Ureter (tissue), 1 donor: ENCODE measurements around the gene CYFIP1. TPM values are rescaled to one million over a fixed set of nuclear protein-coding genes. Genes with fewer than 3 reads are reported as not detected.
A peak's percentile ranks its signal among the peaks of the same experiment; 100 is the strongest.

ENCODE experiments used
- DNase-seq: peaks from one replicate; pipeline ENCODE4 v3.0.0-alpha.2; 2020; ENCODE audit warnings: low spot score
- total RNA-seq: library from RNA; stranded (reverse); gene quantifications from one replicate; pipeline ENCODE4 v1.2.4, GENCODE V29; 2023
- donor health status: DM: yes; HTN: yes; CAD: no.

The CYFIP1 gene
- total RNA-seq, 1 donor from 2014 or later, result 129 TPM

- DNase-seq, result no peak
Observed at GRCh38 chr15:22918056-22918455, 62.1 kb downstream of the CYFIP1 start.

GRCh38 chr15:22917556-22917955, 62.6 kb downstream of the CYFIP1 start:
- DNase-seq, result no peak

- no peak for DNase-seq
Observed at GRCh38 chr15:22916606-22917350, 63.4 kb downstream of the CYFIP1 start.

DNA sequence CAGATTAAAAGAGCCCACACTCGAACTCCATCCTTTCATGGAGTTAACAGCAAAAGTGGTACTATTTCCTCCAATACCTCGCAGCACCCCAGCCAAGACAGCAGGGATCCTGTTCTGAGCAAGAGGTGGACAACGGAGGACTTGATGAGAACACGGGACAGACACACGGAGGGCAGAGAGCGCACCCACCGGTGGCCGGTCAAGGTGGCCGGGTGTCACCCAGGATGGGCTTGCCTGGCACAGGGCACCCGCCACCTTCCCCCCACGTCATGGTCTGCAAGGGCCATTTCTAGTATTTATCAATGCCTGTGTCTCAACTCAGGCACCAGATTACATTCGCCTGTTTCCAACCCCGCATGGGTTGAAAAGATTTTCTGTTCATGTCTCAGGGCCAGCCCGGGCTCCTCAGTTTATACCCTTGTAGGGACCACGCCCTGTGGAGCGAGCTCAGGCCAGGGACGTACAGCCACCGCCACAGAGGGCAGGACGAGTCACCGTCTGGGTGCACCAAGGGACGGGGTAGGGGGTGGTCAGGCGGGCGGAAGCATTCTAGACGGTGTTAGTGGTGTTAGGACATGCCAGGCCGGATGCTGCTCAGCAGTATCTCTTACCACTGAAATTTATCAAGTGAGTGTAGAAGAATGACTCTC, 64.2 kb downstream of the CYFIP1 start:
- DNase-seq, result no peak

GRCh38 chr15:22913646-22914380, 66.4 kb downstream of the CYFIP1 start:
- no peak for DNase-seq

DNA sequence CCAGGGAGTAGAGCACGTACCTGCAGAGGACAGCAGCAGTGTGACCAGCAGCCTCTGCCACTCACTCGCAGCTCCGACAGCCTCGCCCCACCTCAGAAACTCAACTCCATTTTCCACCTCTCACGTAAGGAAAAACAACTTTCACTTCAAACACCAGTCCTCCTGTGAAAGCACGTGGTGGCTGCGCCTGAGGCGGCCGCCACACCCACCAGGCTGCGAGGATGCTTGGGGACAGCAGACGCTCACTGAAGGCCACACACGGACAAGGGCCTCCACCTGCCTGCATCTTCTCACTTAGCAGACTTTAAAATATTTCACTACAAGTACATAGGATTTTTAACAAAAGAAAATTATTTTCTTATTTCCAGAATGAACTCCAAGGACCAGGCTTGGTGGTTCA, 67.9 kb downstream of the CYFIP1 start:
- DNase-seq, result no peak

- no peak for DNase-seq
Observed at GRCh38 chr15:22911306-22911705, 68.9 kb downstream of the CYFIP1 start.

- DNase-seq, result no peak
Observed at GRCh38 chr15:22908830-22909229, 71.3 kb downstream of the CYFIP1 start.

GRCh38 chr15:22907161-22907950, 72.8 kb downstream of the CYFIP1 start:
- no peak for DNase-seq

- DNase-seq, result no peak
Observed at GRCh38 chr15:22904736-22905135, 75.4 kb downstream of the CYFIP1 start.

DNA sequence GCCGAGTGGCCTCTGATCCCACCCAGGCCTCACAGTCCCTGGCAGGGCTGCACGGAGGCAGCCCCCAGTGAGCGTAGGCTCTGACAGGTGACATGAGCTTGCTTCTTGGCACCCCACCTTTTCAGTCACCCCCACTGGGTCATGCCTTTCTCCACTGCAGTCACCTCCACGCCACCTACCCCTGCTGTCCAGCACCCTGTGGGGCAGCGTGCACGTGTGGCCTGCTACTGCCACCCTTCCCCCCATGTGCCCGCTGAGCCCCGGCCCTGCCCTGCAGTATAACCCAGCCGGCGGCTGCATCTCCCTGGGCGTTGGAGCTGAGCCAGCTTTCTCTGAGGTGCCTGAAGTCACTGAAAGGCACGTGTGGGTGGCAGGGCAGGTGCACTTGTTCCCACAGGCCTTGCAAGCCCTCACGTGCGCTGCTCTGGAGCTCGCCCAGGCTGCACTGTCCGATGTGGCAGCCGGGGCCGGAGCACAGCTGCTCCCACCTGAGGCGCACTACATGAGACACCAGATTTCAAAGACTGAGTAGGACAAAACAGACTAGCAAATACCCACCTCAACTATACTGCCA, 76.1 kb downstream of the CYFIP1 start:
- DNase-seq, result no peak

- DNase-seq, result no peak
Observed at GRCh38 chr15:22903427-22903826, 76.7 kb downstream of the CYFIP1 start.

GRCh38 chr15:22902981-22903380, 77.2 kb downstream of the CYFIP1 start:
- no peak for DNase-seq

- DNase-seq, result no peak
Observed at GRCh38 chr15:22902578-22902977, 77.6 kb downstream of the CYFIP1 start.

- no peak for DNase-seq
Observed at GRCh38 chr15:22902046-22902445, 78.1 kb downstream of the CYFIP1 start.

- peak; percentile 82 for DNase-seq
Observed at GRCh38 chr15:22895465-22896190, 84.5 kb downstream of the CYFIP1 start.

DNA sequence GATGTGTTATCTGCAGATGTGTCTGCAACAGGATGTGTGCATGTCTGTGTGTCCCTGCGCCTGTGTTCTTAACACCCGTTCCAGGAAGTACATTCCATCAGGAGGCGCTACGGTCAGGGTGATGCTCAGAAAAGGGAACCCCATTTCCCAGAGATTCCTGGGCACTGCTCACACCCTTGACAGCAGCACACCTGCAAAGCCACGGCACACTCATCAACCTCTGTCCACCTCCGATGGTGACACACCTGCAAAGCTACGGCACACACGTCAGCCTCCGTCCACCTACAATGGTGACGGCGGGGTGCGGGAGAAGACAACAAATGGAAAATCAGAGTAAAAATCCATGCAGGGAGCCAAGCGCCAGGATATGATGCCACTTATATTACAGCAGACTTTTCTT, 86.3 kb downstream of the CYFIP1 start:
- no peak for DNase-seq

DNA sequence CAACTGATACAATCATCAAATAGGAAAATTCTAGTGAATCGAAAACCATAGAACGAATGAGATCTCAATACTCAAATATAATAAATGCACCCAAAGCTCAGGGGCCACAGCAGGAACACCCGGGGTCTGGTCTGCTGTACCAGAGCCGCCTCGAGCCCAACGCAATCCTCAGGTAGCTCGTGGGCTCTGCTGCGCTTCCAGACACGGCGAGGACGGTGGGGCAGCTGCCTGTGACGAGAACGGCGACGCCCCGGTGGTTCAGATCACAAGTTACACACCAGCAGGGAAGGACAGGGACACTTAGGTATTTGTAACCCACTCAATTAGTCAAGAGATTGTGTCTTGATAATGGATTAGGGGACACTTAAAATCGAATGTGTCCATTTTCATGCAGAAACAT, 87.1 kb downstream of the CYFIP1 start:
- no peak for DNase-seq

DNA sequence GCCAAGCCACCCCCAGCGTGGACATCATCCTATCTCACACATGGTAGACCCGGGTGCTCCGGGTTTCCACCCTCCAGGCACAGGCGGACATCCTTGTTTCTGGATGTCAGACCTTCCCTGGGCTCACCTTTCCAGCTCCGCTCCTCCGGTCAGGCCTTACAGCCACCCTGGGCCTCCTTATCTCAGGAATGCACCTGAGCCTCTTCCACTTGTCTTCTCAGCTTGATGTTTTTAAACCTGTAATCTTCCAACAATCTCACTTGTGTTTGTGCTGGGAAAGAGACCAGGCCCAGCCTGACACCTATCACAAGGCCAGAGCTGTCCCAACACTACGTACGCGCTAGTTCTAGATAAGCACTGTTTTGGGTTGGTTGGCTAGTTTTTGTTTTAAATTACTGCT, 87.8 kb downstream of the CYFIP1 start:
- no peak for DNase-seq

- DNase-seq, result no peak
Observed at GRCh38 chr15:22891426-22892210, 88.5 kb downstream of the CYFIP1 start.
